Cerebellar cortex (tissue), 1 donor: ENCODE measurements around the gene MYCL.
"Not testable (repeated sequence)": the region's sequence is repeated elsewhere in the genome, so short reads cannot be mapped to it uniquely, and the experiment has no call there.

ENCODE experiments used
- DNase-seq: peaks from one replicate; pipeline ENCODE4 v3.0.0-alpha.2; 2015; ENCODE audit warnings: low spot score

MYCL gene

GRCh38 chr1:39917825-39918224 is 16.1 kb upstream of the MYCL start:
- peak; percentile 49 for DNase-seq

GRCh38 chr1:39915499-39916129 is 13.9 kb upstream of the MYCL start:
- no peak for DNase-seq

DNA sequence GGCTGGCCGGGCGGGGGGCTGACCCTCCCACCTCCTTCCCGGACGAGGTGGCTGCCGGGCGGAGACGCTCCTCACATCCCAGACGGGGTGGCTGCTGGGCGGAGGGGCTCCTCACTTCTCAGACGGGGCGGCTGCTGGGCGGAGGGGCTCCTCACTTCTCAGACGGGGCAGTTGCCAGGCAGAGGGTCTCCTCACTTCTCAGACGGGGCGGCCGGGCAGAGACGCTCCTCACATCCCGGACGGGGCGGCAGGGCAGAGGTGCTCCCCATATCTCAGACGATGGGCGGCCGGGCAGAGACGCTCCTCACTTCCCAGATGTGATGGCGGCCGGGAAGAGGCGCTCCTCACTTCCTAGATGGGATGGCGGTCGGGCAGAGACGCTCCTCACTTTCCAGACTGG is 11.4 kb upstream of the MYCL start:
- not testable (repeated sequence) for DNase-seq

GRCh38 chr1:39910263-39910662 is 8.5 kb upstream of the MYCL start:
- no peak for DNase-seq

- no peak for DNase-seq
Measured at GRCh38 chr1:39908534-39908933, 6.8 kb upstream of the MYCL start.

DNA sequence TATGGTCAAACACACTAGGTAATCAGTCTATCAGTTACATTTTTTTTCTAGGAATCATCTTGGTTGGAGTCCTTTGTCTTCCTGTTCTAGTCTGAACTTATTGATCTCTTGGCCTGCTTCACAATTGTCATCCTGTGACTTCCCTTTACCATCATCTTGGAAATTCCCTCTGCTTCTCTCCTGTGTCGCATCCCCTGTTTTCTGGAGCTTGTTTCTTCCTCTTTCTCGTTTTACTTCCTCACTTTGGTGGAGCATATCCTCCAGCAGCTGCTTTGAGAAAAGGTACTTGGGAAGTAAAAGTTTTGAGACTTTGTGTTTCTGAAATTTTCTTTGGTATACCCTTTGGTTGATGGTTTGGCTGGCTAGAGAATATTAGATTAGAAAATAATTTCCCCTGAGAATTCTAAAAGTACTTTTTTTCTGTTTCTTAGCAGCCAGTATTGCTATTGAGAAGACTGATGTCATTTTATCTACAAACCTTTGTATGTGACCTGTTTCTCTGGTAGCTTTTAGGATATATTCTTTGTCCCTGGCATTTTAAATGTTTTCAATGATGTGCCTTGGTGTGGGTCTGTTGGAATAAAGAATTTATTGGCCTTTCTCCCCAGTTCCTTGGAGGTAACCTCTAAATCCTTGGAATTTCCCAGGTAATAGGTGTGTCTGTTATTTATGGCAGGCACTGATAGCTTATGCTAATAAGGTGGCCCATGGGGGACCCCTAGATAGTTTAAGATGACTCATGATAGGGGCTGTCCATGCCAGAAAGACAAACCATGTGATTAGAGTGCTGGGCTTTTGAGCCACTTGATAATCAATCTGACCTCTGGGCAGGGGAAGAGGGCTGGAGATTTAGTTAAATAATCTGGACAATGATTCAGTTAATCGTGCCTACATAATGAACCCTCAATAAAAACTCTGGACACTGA is 6.1 kb upstream of the MYCL start:
- DNase-seq = no peak

GRCh38 chr1:39905172-39905571 is 3.5 kb upstream of the MYCL start:
- no peak for DNase-seq

DNA sequence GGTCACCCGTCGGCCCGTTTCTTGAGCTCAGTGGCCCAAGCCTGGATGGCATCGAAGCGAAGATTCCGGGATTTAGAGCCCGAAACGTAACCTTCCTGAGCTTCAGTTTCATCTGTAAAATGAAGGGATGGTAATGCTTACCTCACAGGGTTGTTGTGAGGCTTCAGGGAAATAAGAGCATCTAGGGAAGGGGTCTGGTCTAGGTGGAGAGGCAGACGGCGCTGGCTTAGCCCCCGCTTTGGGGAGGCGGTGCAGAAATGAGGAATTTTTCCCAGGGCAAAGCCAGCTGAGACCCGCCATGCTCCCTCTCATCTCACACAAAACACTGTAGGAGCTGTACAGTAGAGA is 717 bp upstream of the MYCL start:
- no peak for DNase-seq

DNA sequence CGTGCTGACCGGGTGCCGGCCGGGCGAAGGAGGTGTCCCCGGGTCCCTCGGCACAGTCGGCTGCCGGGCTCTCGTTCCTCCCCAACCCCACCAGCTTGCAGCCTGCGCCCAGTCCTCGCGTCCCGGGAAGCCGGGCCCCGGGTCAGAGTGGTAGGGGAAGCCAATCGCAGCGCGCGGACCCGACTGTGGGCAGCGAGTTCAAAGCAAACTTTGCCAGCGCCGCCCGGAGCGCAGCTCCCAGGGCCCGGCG is 328 bp downstream of the MYCL start:
- DNase-seq = no peak

GRCh38 chr1:39900662-39901463 is 854 bp downstream of the MYCL start:
- DNase-seq = no peak

GRCh38 chr1:39899611-39900538 is 1.8 kb downstream of the MYCL start:
- no peak for DNase-seq

DNA sequence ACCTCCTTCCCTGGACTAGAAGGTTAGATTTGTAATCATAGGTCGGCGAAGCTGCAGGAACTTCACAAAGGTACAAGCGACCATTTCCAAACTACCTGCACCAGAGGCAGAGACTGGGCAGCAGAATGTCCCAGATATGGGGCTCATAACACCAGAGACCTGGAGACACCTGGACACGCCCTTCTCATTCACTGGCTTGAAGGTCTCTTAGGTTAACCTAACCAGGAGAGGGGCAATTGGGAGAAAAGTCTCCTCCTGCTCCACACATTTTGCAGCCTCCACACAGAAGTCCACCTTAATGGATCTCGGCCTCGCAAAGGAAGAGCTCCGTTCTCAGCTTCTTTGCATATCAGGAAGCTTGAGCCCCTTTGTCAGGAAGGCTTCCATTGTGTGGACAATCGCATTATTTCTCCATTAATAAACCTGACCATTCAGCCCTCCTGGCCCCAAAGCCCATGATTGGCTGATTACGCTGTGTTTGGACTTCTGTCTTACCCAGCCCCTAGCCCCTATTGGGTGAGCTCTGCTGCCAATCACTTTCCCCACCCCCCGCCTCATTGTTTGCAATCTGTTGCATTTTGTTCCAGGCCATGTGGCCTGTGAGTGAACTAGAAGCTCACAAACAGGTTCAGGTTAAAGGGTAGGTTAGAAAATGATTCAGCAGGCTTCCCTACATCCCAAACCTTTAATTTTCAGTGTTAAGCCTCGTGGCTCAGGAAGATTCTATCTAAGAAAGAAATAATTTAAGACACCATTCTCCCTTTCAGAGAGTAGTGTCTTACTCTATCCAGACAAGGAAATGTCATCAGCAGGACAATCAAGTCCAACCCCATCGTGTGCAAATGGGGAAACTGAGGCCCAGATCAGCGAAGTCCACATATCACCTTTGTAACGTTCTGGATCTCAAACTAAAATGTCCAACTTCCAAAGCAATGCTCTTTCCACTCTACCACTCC is 2.8 kb downstream of the MYCL start:
- peak; percentile 84 for DNase-seq

- DNase-seq = no peak
Measured at GRCh38 chr1:39898191-39898590, 3.5 kb downstream of the MYCL start.

GRCh38 chr1:39896909-39897685 is 4.6 kb downstream of the MYCL start:
- peak; percentile 60 for DNase-seq

DNA sequence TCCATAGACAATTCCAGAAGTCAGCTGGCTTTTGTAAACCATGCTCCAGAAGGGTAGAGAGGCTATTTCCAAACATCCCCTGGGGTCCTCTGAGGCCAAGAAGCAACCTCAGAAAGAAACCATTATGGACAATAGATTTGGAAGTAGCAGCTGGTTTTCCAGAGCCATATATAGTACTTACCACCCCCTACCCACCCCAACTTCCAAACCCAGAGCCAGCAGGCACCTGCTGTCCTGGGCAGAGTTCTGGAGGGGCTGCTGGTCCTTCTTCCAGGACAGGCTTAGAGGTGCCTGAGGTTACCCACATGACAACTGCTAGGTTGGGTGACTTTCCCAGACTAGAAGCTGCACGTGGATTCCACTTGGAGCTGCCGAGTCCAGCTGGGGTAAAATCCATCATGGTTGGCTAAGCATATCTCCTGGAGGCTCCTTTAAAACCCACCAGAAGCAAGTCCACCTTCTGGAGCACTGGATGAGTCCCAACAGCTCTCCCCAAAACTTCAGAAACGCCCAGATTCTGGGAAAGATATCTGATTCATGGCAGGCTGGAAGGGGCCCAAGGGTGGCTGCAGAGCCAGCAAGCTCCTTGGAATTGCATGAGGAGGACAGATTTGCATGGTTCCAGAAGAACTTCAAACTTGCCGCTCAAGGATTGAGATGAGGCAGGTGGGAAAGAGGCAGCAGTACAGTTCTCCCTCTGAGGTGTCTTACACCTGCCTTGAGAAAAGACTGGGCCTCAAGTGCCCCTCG is 5.8 kb downstream of the MYCL start:
- DNase-seq = no peak

DNA sequence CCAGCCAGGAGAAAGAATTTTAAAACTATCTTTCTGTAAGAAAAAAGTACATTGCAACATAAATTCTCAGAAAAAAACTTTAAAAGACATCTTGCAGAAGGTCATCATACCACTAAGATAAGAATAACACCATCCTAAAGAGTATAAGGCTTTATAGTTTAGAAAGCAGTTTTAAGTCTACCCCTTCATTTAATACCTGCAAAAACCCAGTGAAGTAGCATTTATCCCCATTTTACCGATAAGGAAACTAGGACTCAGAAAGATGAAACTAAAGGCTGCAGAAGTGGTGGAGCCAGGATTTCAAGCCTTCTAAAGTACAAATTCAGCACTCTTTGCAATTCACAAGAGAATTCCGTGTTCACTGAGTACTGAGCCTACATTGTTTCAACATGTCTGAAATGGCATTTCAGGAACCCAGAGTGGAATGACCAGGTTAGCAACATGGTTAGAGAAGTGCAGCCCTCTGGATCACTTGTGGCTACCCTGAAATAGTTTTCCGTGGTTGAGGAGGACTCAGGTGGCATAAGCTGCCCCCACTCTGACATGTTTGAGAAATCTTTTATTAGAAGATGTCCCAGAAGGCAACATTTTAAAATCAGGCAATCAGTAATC is 6.7 kb downstream of the MYCL start:
- DNase-seq = no peak

DNA sequence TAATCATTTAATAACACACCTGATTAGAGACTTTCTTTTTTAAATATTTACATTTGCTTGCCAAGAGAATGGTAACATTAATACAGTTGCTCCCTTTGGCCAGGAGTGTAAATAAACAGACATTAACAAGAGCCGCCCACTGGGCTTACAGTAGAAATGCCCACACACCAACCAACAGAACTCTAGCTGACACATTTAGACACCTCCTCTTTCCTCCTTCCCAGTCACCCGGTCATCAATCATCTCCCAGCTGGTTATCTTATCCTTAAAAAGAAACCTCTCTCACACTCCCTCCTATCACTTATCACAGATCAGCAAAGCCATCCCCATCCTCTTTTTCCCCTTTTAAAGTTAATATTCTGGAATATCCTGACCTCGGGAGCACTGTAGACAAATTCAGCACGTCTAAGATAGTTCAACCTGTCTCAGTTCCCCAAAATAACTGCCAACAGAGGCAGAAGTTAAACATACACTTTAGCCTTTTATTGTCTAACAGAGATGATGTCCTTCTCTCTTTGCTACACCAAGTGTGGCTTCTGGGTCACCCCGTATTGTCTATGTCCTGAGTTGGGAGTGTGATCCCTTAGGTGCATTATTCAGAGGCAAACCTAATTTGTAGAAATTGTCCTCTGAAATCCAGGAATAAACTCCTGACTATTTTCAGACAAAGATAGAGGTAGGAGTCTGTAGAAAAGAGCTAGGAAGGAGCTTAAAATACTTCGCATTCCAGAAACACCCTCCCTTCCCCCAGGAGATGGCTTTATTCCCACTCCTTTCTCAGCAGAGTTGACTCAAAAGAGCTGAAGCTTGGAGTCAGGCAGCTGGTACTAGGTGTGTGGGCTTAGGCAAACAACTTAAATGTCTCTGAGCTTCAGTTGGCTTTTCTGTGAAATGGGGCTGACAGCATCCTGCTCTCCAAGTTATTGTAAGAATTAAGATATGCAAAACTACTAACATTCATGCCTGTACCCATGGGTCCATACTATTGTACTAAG is 8.8 kb downstream of the MYCL start:
- peak; percentile 66 for DNase-seq

GRCh38 chr1:39890880-39891279 is 10.8 kb downstream of the MYCL start:
- DNase-seq = no peak
